Activated gamma-delta T cell treated with Interleukin-2 at 50 U/mL for 16 hours (primary cell): ENCODE results near the gene KLHDC1.
"Not testable (repeated sequence)": the region's sequence is repeated elsewhere in the genome, so short reads cannot be mapped to it uniquely, and the experiment has no call there.

Experiments used
- DNase-seq: peaks from one replicate; pipeline ENCODE4 v3.0.0-alpha.2; 2020

KLHDC1 gene

DNA sequence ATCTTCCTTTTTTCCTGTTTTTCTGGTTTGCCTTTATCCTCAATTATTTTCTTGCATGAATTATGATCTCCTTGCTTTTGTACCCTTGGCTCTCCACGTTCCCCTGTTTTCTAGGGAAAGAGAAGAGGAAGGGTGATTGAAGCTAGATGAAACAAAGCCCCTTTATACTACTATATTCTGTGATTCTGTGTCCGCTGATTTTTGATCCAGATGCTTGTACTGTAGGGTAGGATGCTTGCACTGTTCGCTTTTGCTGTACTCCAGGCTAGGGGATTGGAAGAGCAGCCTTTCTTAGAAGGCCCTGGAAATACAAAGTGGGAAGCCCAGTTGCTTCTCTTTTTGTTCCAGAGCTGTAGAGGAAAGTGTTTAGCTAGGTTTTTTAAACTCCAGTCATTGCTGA, 40.0 kb downstream of the KLHDC1 start:
- no peak for DNase-seq

DNA sequence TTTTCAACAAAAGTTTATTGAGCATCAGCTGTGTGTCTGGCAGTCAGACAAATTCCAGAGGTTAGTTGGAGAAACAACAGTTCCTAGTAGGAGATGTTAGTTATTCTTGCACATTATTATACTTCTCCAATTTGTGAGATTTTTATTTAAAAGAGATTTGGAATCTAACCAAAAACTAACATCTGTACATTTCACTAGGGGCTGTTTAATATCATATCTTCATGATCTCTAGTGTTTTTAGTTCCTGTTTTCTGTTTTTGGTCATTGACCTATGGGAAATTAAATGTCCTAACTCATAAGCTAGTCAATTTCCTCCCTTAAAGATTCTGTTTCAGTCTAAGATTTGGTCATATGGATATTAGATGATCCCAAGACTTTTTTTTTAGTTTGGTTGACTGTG, 40.9 kb downstream of the KLHDC1 start:
- DNase-seq: no peak

DNA sequence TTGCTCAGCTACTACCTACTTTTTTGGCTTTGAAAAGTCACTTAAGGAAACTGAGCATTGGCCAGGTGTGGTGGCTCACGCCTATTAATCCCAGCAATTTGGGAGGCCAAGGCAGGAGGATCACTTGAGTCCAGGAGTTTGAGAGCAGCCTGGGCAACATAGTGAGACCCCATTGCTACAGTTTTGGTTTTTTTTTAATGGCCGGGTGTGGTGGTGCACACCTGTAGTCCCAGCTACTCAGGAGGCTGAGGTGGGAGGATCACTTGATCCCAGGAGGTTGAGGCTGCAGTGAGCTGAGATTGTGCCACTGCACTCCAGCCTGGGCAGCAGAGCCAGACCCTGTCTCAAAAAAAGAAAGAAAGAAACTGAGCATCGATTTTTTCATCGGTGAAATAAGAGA, 42.7 kb downstream of the KLHDC1 start:
- not testable (repeated sequence) for DNase-seq

- no peak for DNase-seq
These were observed 52.3 kb downstream of the KLHDC1 start for GRCh38 chr14:49745191-49745590.

- not testable (repeated sequence) for DNase-seq
These were observed 53.6 kb downstream of the KLHDC1 start for GRCh38 chr14:49746476-49746875.

DNA sequence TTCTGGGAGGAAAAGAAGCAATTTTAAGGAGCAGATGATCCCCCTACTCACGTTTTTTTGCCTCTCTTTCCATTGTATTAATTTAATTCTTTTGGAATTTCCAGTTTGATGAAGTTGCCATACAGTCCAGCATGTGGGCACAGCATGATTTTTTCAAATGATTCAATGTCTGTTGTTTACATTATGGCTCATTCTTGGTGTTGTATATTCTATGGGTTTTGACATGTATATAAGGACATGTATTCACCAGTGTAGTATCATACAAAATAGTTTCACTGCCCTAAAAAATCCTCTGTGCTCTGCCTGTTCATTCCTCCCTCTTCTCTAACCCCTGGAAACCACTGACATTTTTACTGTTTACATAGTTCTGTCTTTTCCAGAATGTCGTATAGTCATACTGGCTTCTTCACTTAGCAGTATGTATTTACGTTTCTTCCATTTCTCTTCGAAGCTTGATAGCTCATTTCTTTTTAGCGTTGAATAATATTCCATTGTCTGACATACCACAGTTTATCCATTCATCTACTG, 61.7 kb downstream of the KLHDC1 start:
- no peak for DNase-seq

- DNase-seq: no peak
These were observed 62.5 kb downstream of the KLHDC1 start for GRCh38 chr14:49755378-49755777.

GRCh38 chr14:49761839-49762551, 69.1 kb downstream of the KLHDC1 start:
- DNase-seq: no peak

GRCh38 chr14:49766839-49767238, 73.9 kb downstream of the KLHDC1 start:
- no peak for DNase-seq

DNA sequence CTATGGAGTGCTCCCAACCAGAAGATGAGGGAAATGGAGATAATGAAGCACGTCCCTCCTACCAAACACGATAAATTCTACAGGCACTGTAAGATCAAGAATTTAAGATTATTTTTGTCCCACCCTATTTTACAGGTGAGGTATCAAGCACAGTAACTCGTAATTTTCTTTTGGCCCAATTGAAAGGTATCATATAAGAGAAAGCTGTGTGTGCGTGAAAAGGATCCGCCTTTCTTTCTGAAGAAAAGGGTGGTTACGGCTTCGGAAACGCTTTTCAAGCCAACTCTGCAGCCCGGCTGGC, 74.3 kb downstream of the KLHDC1 start:
- DNase-seq: no peak

GRCh38 chr14:49767571-49768300, 74.8 kb downstream of the KLHDC1 start, which contains the start of gene KLHDC2:
KLHDC2 (plus strand) TSS chr14:49768153; CDS start chr14:49768469, 316 bp downstream.
- peak; percentile 85 for DNase-seq

DNA sequence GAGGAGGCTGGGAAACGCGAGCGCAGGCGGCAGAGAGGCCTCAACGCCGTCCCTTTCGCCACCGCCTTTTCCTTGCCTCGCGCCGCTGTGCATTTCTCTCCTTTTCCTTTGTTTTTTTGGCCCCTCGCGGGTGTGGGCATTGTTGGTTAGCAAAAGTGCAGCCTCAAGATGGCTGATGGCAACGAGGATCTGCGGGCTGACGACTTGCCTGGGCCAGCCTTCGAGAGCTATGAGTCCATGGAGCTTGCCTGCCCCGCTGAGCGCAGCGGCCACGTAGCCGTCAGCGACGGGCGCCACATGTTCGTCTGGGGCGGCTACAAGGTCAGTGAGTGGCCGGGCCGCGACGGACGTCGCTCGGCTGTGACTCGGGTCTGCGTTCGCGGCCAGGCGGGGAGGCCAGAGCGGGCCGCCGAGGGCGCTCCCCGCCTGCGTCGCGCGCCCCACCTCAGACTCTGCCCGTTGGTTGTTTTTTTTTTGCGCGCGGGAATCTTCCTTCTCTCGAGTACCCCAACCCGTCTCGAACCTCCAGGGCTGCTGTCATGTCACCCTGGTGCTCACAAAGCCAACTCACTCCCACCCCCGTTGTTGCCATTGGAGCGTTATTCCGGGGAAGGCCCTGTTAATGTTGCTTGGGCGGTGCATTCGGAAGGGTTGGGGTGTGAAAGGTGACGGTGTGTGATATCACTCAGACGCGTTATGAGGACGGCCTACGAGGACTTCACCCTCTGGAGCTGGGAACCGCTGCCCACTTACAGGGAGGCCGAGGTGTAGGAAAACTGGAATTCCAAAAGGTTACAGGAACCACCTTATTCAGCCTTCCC, 75.6 kb downstream of the KLHDC1 start:
- peak; percentile 57 for DNase-seq

DNA sequence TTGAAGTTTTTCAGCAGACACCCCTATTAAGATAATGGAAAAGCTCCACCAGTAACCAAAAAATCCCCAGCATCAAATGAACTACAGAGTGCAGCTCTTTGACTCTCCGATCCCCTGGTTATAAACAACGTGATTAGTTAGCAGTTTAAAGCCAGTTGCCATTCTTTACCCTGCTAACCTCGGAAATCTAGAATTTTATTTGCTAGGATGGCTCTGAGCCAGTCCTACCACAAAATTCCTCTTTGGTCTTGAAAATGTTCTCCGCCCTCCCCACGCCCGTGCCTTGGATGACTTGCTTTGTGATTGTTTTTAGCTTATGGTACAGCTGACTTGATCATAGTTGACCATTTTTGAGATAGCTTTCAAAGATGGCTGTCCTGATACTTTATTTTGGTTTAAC, 76.3 kb downstream of the KLHDC1 start:
- DNase-seq: no peak

DNA sequence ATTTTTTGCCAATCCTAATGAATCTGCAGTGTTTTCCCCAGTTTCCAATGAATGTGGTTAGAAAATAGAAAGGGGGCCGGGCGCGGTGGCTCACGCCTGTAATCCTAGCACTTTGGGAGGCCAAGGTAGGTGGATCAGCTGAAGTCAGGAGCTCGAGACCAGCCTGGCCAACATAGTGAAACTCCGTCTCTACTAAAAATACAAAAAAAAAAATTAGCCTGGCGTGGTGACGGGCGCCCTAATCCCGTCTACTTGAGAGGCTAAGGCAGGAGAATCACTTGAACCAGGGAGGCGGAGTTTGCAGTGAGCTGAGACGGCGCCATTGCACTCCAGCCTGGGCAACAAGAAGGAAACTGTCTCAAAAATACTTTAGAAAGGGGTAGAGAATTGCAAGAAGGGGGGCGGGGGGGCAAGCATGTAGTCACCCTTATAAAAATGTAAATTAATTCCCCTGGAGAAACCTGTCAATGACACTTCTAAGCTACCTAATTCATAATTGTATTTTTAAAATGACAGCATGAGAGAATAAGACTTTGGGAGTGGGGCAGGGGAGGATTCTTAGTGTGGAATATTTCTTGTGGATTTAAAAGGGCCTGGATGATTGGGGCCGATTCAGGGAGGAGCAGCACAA, 76.8 kb downstream of the KLHDC1 start:
- DNase-seq: no peak

GRCh38 chr14:49770212-49770817, 77.4 kb downstream of the KLHDC1 start:
- no peak for DNase-seq

- not testable (repeated sequence) for DNase-seq
These were observed 78.8 kb downstream of the KLHDC1 start for GRCh38 chr14:49771691-49772090.

- DNase-seq: no peak
These were observed 81.2 kb downstream of the KLHDC1 start for GRCh38 chr14:49774106-49774505.

DNA sequence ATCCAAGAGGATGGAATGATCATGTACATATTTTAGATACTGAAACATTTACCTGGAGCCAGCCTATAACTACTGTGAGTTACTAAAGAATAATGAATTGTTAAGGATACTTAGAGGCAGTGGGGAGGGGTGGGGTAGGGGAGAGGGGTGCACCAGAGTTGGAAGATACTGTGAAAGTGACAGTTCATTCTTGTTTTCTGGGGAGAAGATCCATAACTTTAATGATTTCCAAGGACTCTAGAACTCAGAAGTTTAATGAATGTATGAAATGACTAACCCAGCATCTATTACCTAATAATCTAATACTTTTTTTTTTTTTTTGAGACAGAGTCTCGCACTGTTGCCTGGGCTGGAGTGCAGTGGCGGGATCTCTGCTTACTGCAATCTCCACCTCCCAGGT, 85.5 kb downstream of the KLHDC1 start:
- no peak for DNase-seq

DNA sequence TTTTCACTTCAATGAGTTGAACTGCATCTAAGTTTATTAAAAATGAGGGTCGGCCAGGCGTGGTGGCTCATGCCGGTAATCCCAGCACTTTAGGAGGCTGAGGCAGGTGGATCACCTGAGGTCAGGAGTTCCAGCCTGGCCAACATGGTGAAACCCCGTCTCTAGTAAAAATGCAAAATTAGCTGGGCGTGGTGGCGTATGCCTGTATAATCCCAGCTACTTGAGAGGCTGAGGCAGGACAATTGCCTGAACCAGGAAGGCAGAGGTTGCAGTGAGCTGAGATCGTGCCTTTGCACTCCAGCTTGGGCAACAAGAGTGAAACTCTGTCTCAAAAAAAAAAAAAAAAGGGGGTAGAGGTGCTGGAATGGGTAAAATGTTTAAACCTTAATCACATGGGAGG, 88.1 kb downstream of the KLHDC1 start:
- DNase-seq: not testable (repeated sequence)

GRCh38 chr14:49783394-49784014, 90.6 kb downstream of the KLHDC1 start:
- no peak for DNase-seq

DNA sequence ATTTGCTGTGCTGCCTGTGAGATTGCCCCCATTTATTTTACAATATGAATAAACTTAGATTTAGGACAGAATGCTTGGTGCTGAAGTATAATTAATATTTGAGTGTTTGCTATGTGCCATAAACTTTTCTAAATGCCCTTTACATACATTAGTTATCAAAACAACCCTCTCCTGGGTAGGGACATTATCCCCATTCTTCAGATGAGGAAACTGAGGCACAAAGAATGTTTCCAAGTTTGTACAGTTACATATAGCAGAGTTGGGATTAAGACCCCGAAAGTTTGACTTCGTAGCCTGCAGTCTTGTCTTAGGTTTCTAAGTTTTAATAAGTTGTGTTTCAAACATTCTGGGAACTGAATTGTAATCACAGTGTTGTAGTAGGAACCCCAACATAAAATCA, 93.4 kb downstream of the KLHDC1 start:
- no peak for DNase-seq

- DNase-seq: no peak
These were observed 99.7 kb downstream of the KLHDC1 start for GRCh38 chr14:49792618-49793017.
